Skeletal muscle cell (primary cell): ENCODE measurements around the gene ZNF318.
A peak's percentile ranks its signal among the peaks of the same experiment; 100 is the strongest.
"Not testable (repeated sequence)": the region's sequence is repeated elsewhere in the genome, so short reads cannot be mapped to it uniquely, and the experiment has no call there.

Experiments
- DNase-seq: peaks from one replicate; pipeline ENCODE4 v3.0.0-alpha.2; 2010; ENCODE audit warnings: low read depth
- H3K4me3 ChIP-seq: 2 replicates; pipeline ENCODE4 v1.5.1; 2011; ENCODE audit warnings: low read depth, mild to moderate bottlenecking, control low read depth, low read length, moderate library complexity

ZNF318 gene

GRCh38 chr6:43369174-43370002 is at the start of gene ZNF318:
TSS of gene ZNF318 (minus strand) at chr6:43369647. CDS start at chr6:43369365, 282 bp downstream.
- H3K4me3 ChIP-seq: peak within 1 kb of the TSS; percentile 78
- peak; percentile 90 for DNase-seq

- no peak for DNase-seq
- H3K4me3 ChIP-seq: no peak overlapping the region
Observed at GRCh38 chr6:43416935-43417334, 47.5 kb upstream of the ZNF318 start.

- not testable (repeated sequence) for DNase-seq, H3K4me3 ChIP-seq
Observed at GRCh38 chr6:43415275-43415674, 45.8 kb upstream of the ZNF318 start.

- no peak overlapping the region for H3K4me3 ChIP-seq
- DNase-seq: no peak
Observed at GRCh38 chr6:43413002-43413401, 43.6 kb upstream of the ZNF318 start.

GRCh38 chr6:43412541-43412940 is 43.1 kb upstream of the ZNF318 start:
- DNase-seq: no peak
- H3K4me3 ChIP-seq: no peak overlapping the region

- H3K4me3 ChIP-seq, DNase-seq: not testable (repeated sequence)
Observed at GRCh38 chr6:43410776-43411175, 41.3 kb upstream of the ZNF318 start.

GRCh38 chr6:43408259-43408658 is 38.8 kb upstream of the ZNF318 start:
- no peak for DNase-seq
- no peak overlapping the region for H3K4me3 ChIP-seq

- DNase-seq: no peak
- no peak overlapping the region for H3K4me3 ChIP-seq
Observed at GRCh38 chr6:43407296-43407695, 37.8 kb upstream of the ZNF318 start.

- H3K4me3 ChIP-seq: no peak overlapping the region
- no peak for DNase-seq
Observed at GRCh38 chr6:43405354-43405753, 35.9 kb upstream of the ZNF318 start.

GRCh38 chr6:43402820-43403219 is 33.4 kb upstream of the ZNF318 start:
- DNase-seq: no peak
- H3K4me3 ChIP-seq: no peak overlapping the region

GRCh38 chr6:43401730-43402129 is 32.3 kb upstream of the ZNF318 start:
- DNase-seq: no peak
- no peak overlapping the region for H3K4me3 ChIP-seq

- H3K4me3 ChIP-seq: no peak overlapping the region
- no peak for DNase-seq
Observed at GRCh38 chr6:43399932-43400487, 30.6 kb upstream of the ZNF318 start.

- no peak for DNase-seq
- no peak overlapping the region for H3K4me3 ChIP-seq
Observed at GRCh38 chr6:43396408-43397149, 27.1 kb upstream of the ZNF318 start.

- H3K4me3 ChIP-seq: no peak overlapping the region
- DNase-seq: no peak
Observed at GRCh38 chr6:43395776-43396175, 26.3 kb upstream of the ZNF318 start.

GRCh38 chr6:43394982-43395381 is 25.5 kb upstream of the ZNF318 start:
- DNase-seq: no peak
- H3K4me3 ChIP-seq: no peak overlapping the region

- no peak for DNase-seq
- no peak overlapping the region for H3K4me3 ChIP-seq
Observed at GRCh38 chr6:43393602-43394001, 24.2 kb upstream of the ZNF318 start.

GRCh38 chr6:43393133-43393532 is 23.7 kb upstream of the ZNF318 start:
- not testable (repeated sequence) for H3K4me3 ChIP-seq, DNase-seq

GRCh38 chr6:43391440-43392031 is 22.1 kb upstream of the ZNF318 start:
- no peak for DNase-seq
- no peak overlapping the region for H3K4me3 ChIP-seq

GRCh38 chr6:43390753-43391439 is 21.4 kb upstream of the ZNF318 start:
- H3K4me3 ChIP-seq, DNase-seq: not testable (repeated sequence)
